GM18505 (cell line): ENCODE measurements around the gene CDH3.
"Not testable (repeated sequence)": the region's sequence is repeated elsewhere in the genome, so short reads cannot be mapped to it uniquely, and the experiment has no call there.

Experiments
- ATAC-seq: cut with Tn5 transposase; IDR thresholded peaks from one replicate; pipeline ENCODE4 v1.9.1; 2021; ENCODE audit not compliant: unreplicated experiment
- POLR2A ChIP-seq: IDR thresholded peaks from 4 replicates; pipeline ENCODE4 v1.6.1; 2011; ENCODE audit warnings: borderline replicate concordance; ENCODE audit not compliant: insufficient read depth, insufficient read length; ENCODE audit errors: extremely low read depth

The CDH3 gene

GRCh38 chr16:68698091-68698490 lies 53.0 kb downstream of the CDH3 start:
- no peak for ATAC-seq

GRCh38 chr16:68700120-68700519 lies 55.0 kb downstream of the CDH3 start:
- no peak for TF ChIP-seq POLR2A
- no peak for ATAC-seq

More at GRCh38 chr16:68698091-68698490, 53.0 kb downstream of the CDH3 start:
- no peak for TF ChIP-seq POLR2A

GRCh38 chr16:68700831-68701230 lies 55.7 kb downstream of the CDH3 start:
- TF ChIP-seq POLR2A: no peak
- ATAC-seq: no peak

GRCh38 chr16:68704232-68704867 lies 59.2 kb downstream of the CDH3 start:
- no peak for TF ChIP-seq POLR2A
- no peak for ATAC-seq

GRCh38 chr16:68707340-68708152 lies 62.4 kb downstream of the CDH3 start:
- no peak for ATAC-seq
- no peak for TF ChIP-seq POLR2A

- ATAC-seq: no peak
- TF ChIP-seq POLR2A: no peak
Measured at GRCh38 chr16:68710211-68710610, 65.1 kb downstream of the CDH3 start.

GRCh38 chr16:68711421-68712139 lies 66.5 kb downstream of the CDH3 start:
- TF ChIP-seq POLR2A: no peak
- no peak for ATAC-seq

- ATAC-seq: no peak
- TF ChIP-seq POLR2A: no peak
Measured at GRCh38 chr16:68713361-68713760, 68.3 kb downstream of the CDH3 start.

- no peak for ATAC-seq
- TF ChIP-seq POLR2A: no peak
Measured at GRCh38 chr16:68715471-68715870, 70.4 kb downstream of the CDH3 start.

GRCh38 chr16:68716516-68716915 lies 71.4 kb downstream of the CDH3 start:
- not testable (repeated sequence) for ATAC-seq

- no peak for ATAC-seq
- no peak for TF ChIP-seq POLR2A
Measured at GRCh38 chr16:68717684-68718083, 72.6 kb downstream of the CDH3 start.

- TF ChIP-seq POLR2A: no peak
- ATAC-seq: no peak
Measured at GRCh38 chr16:68718590-68718989, 73.5 kb downstream of the CDH3 start.

GRCh38 chr16:68719993-68720489 lies 74.9 kb downstream of the CDH3 start:
- TF ChIP-seq POLR2A: no peak
- peak; percentile 65 for ATAC-seq
